Activated B cell treated with CpG ODN at 0.5 μM for 24 hours (primary cell): ENCODE measurements around the gene TFB1M. TPM values are rescaled to one million over a fixed set of nuclear protein-coding genes. Genes with fewer than 3 reads are reported as not detected.

ENCODE experiments used
- ATAC-seq: fragments of 200-7000 bp; cut with Tn5 transposase; one replicate; pipeline ENCODE4 v1.10.0; 2021; ENCODE audit warnings: low read depth, mild to moderate bottlenecking, moderate library complexity
- CTCF ChIA-PET: fragments of 350-600 bp; sonication (Branson Sonifier 250); formaldehyde crosslinking; loops from one replicate; lab custom pipeline; 2021; ENCODE audit warnings: antibody characterized with exemption; lab: Charles Lee
- POLR2A ChIA-PET: fragments of 350-600 bp; sonication (Branson Sonifier 250); formaldehyde crosslinking; loops from one replicate; lab custom pipeline; 2021; ENCODE audit warnings: antibody characterized with exemption; lab: Charles Lee
- DNase-seq: peaks from one replicate; pipeline ENCODE4 v3.0.0; 2022
- H3K27ac Mint-ChIP-seq: one replicate; pipeline ENCODE4 v1.8.0; 2020; ENCODE audit warnings: mixed read lengths
- H3K27me3 Mint-ChIP-seq: one replicate; pipeline ENCODE4 v1.8.0; 2021; ENCODE audit warnings: mixed read lengths
- H3K36me3 Mint-ChIP-seq: one replicate; pipeline ENCODE4 v1.8.0; 2021; ENCODE audit warnings: low read depth, mixed read lengths
- H3K4me1 Mint-ChIP-seq: one replicate; pipeline ENCODE4 v1.8.0; 2021; ENCODE audit warnings: mixed read lengths
- H3K4me3 Mint-ChIP-seq: one replicate; pipeline ENCODE4 v1.8.0; 2020; ENCODE audit warnings: mild to moderate bottlenecking, mixed read lengths
- H3K9me3 Mint-ChIP-seq: one replicate; pipeline ENCODE4 v1.8.0; 2020; ENCODE audit warnings: mixed read lengths
- CTCF ChIP-seq: fragments of 200-600 bp; IDR thresholded peaks from one replicate; pipeline ENCODE4 v1.8.0; 2022; ENCODE audit warnings: antibody characterized with exemption, mild to moderate bottlenecking
- intact Hi-C: fragments of 100-400 bp; cut with micrococcal nuclease; formaldehyde crosslinking; loops from one replicate; pipeline ENCODE4 v1.15.1; 2024
- total RNA-seq: library from RNA; stranded (reverse); gene quantifications from 2 replicates; pipeline ENCODE4 v1.2.3, GENCODE V29; 2022

Gene TFB1M
- total RNA-seq, 1 donor from 2014 or later = 41.5 TPM

GRCh38 chr6:155245193-155245592 is 69.1 kb downstream of the TFB1M start:
- ATAC-seq (no peak), DNase-seq (no peak)
- H3K9me3 Mint-ChIP-seq = no peaks in the 10 kb centered on the region
- no peak for TF ChIP-seq CTCF
- H3K4me1 Mint-ChIP-seq = peaks cover 3% of the 10 kb centered on the region
- no peaks in the 10 kb centered on the region for H3K27me3 Mint-ChIP-seq
- ChIA-PET CTCF (interaction anchor here (2.4 kb wide), 1 partner anchor 569 kb away, joined by 7 read pairs; no protein-coding TSS in a partner anchor), POLR2A (no interaction called here)
- H3K4me3 Mint-ChIP-seq = no peak overlapping the region
- intact Hi-C loops = no loop called here
- H3K36me3 Mint-ChIP-seq = peaks cover 17% of the 10 kb centered on the region
- no peak overlapping the region for H3K27ac Mint-ChIP-seq

GRCh38 chr6:155244434-155244833 is 69.8 kb downstream of the TFB1M start:
- Mint-ChIP-seq H3K36me3 (peaks cover 10% of the 10 kb centered on the region), H3K4me3 (no peak overlapping the region), H3K9me3 (no peaks in the 10 kb centered on the region), H3K27ac (no peak overlapping the region), H3K27me3 (no peaks in the 10 kb centered on the region), H3K4me1 (peaks cover 3% of the 10 kb centered on the region)
- ChIA-PET POLR2A (no interaction called here), CTCF (no interaction called here)
- no peak for ATAC-seq
- no peak for DNase-seq
- TF ChIP-seq CTCF = no peak
- intact Hi-C loops = no loop called here

DNA sequence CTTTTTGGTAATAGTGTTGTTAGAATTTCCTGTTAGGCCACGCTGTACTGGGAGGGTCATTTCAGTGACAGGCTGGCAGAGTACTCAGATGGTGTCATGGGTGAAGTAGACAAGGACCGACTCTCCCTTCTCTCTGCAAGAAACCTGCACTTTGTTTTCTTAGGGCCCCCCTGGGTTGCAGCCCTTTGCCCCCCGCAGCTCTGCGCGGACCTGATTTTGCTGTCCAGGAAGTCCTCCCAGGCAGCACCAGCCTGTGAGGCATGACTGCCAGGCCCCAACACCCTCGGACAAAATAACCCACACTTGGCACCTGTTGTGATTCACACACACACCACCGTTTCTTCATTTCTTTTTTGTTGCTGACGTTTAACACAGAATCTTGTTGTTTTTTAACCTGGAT is 72.3 kb downstream of the TFB1M start:
- Mint-ChIP-seq H3K9me3 (peaks cover 7% of the 10 kb centered on the region), H3K4me1 (no peaks in the 10 kb centered on the region), H3K27me3 (no peaks in the 10 kb centered on the region), H3K27ac (no peak overlapping the region), H3K4me3 (no peak overlapping the region), H3K36me3 (no peaks in the 10 kb centered on the region)
- no peak for TF ChIP-seq CTCF
- POLR2A ChIA-PET = no interaction called here
- CTCF ChIA-PET = no interaction called here
- intact Hi-C loops = no loop called here
- DNase-seq = no peak
- no peak for ATAC-seq

- no peak for TF ChIP-seq CTCF
- intact Hi-C loops = no loop called here
- CTCF ChIA-PET = no interaction called here
- peaks cover 7% of the 10 kb centered on the region for H3K9me3 Mint-ChIP-seq
- no peaks in the 10 kb centered on the region for H3K36me3 Mint-ChIP-seq
- H3K27ac Mint-ChIP-seq = no peak overlapping the region
- POLR2A ChIA-PET = no interaction called here
- ATAC-seq (no peak), DNase-seq (no peak)
- H3K4me1 Mint-ChIP-seq = no peaks in the 10 kb centered on the region
- H3K4me3 Mint-ChIP-seq = no peak overlapping the region
- no peaks in the 10 kb centered on the region for H3K27me3 Mint-ChIP-seq
These were observed 73.2 kb downstream of the TFB1M start for GRCh38 chr6:155240905-155241600.

DNA sequence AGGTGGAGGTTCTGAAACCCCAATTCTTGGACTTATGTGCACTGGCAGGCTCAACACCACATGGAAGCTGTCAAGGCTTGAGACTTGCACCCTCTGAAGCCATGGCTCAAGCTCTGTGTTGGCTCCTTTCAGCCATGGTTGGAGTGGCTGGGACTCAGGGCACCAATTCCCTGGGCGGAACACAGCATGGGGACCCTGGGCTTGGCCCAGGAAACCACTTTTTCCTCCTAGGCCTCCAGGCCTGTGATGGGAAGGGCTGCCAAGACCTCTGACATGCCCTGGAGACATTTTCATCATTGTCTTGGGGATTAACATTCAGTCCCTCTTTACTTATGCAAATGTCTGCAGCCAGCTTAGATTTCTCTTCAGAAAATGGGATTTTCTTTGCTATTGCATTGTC is 76.7 kb downstream of the TFB1M start:
- ChIA-PET POLR2A (no interaction called here), CTCF (interaction anchor here (1.7 kb wide), 1 partner anchor 60 kb away, joined by 4 read pairs; no protein-coding TSS in a partner anchor)
- no peak for DNase-seq
- no peak for TF ChIP-seq CTCF
- peaks cover 7% of the 10 kb centered on the region for H3K9me3 Mint-ChIP-seq
- no peaks in the 10 kb centered on the region for H3K4me1 Mint-ChIP-seq
- no peak for ATAC-seq
- no peaks in the 10 kb centered on the region for H3K27me3 Mint-ChIP-seq
- H3K36me3 Mint-ChIP-seq = no peaks in the 10 kb centered on the region
- no peak overlapping the region for H3K4me3 Mint-ChIP-seq
- H3K27ac Mint-ChIP-seq = no peak overlapping the region
- intact Hi-C loops = no loop called here
